DND-41 (cell line): ENCODE data around the gene ARHGEF7.

ENCODE experiments used
- ATAC-seq: fragments of 200-7000 bp; cut with Tn5 transposase; 3 replicates; pipeline ENCODE4 v1.9.1; 2021; ENCODE audit warnings: low read depth; ENCODE audit not compliant: insufficient read depth
- DNase-seq: peaks from one replicate; pipeline ENCODE4 v3.0.0-alpha.2; 2020
- H2AFZ ChIP-seq: 2 replicates; pipeline ENCODE4 v1.6.0; 2012; ENCODE audit warnings: low read depth, low read length
- H3K27ac ChIP-seq: 2 replicates; pipeline ENCODE4 v1.5.1; 2012; ENCODE audit warnings: low read length, inconsistent platforms
- H3K27me3 ChIP-seq: fragments of 200-600 bp; sonication (generic); 2 replicates; pipeline ENCODE4 v1.6.0; 2012; ENCODE audit warnings: low read length, mild to moderate bottlenecking, inconsistent platforms; ENCODE audit not compliant: insufficient read depth, poor library complexity
- H3K36me3 ChIP-seq: 2 replicates; pipeline ENCODE4 v1.5.1; 2012; ENCODE audit warnings: low read length, inconsistent platforms; ENCODE audit not compliant: insufficient read depth
- H3K4me1 ChIP-seq: 2 replicates; pipeline ENCODE4 v1.5.1; 2012; ENCODE audit warnings: mild to moderate bottlenecking, low read length; ENCODE audit not compliant: insufficient read depth
- H3K4me2 ChIP-seq: 2 replicates; pipeline ENCODE4 v1.6.0; 2012; ENCODE audit warnings: mild to moderate bottlenecking, moderate library complexity, low read length, inconsistent platforms; ENCODE audit not compliant: insufficient read depth
- H3K4me3 ChIP-seq, 2 experiments: fragments of 200-600 bp in 1 of 2; shearing (Covaris generic) in 1 of 2; 2 replicates each; pipeline ENCODE4 v1.5.1; 2012 to 2016; ENCODE audit warnings: inconsistent platforms in 2 of 2, low read length in 2 of 2, mild to moderate bottlenecking in 2 of 2, low read depth in 1 of 2, moderate library complexity in 1 of 2
- H3K79me2 ChIP-seq: 2 replicates; pipeline ENCODE4 v1.6.0; 2012; ENCODE audit warnings: low read length, inconsistent platforms; ENCODE audit not compliant: insufficient read depth
- H3K9ac ChIP-seq: 2 replicates; pipeline ENCODE4 v1.6.0; 2012; ENCODE audit warnings: low read depth, mild to moderate bottlenecking, inconsistent platforms, low read length, moderate library complexity
- H3K9me3 ChIP-seq: 2 replicates; pipeline ENCODE4 v1.5.1; 2012; ENCODE audit warnings: low read length, moderate library complexity, mild to moderate bottlenecking, inconsistent platforms; ENCODE audit not compliant: insufficient read depth, severe bottlenecking
- H4K20me1 ChIP-seq: 2 replicates; pipeline ENCODE4 v1.6.0; 2012; ENCODE audit warnings: low read length; ENCODE audit not compliant: insufficient read depth
- EZH2 ChIP-seq: IDR thresholded peaks from 3 replicates; pipeline ENCODE4 v1.6.1; 2012; ENCODE audit warnings: borderline replicate concordance, low read depth, mild to moderate bottlenecking, moderate library complexity, low read length, inconsistent platforms; ENCODE audit not compliant: severe bottlenecking
- TF ChIP-seq, protein P1 (sequence below): IDR thresholded peaks from 2 replicates; pipeline ENCODE4 v1.5.1; 2012; ENCODE audit warnings: borderline replicate concordance, low read length, moderate library complexity, mild to moderate bottlenecking; ENCODE audit not compliant: poor library complexity, severe bottlenecking; ENCODE audit errors: extremely low read depth

Gene ARHGEF7

DNA sequence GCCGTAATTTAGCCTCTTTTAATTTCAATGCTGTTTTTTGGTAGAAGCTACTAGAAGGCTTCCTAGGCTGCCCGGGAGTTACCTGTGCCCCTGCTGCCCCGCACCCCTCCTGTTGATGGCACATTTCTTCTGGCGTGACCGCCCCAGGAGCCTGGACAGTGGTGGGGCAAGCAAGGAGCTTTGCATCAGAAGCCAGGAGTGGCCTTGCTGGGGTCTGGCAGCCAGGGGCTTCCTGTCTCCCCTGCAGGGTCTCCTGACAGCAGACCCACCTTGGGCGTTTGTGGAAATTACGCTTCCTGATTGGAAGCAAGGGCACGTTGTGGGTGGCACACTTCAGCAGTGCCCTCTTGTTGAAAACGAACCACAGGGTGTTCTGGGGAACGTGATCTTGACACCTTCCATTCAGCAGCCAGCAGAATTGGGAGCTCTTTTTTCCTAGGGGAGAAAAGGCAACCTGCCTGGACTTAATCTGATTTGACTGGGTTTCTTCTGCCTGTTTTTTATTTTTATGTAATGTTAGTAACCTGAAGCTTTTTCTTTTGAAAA, 115.3 kb downstream of the ARHGEF7 start:
- H3K9me3 ChIP-seq = no peaks in the 10 kb centered on the region
- peaks cover 96% of the 10 kb centered on the region for H3K36me3 ChIP-seq
- no peak overlapping the region for H3K27ac ChIP-seq
- H3K4me2 ChIP-seq = no peak overlapping the region
- H3K4me3 ChIP-seq = no peak overlapping the region
- TF ChIP-seq, protein P1, sequence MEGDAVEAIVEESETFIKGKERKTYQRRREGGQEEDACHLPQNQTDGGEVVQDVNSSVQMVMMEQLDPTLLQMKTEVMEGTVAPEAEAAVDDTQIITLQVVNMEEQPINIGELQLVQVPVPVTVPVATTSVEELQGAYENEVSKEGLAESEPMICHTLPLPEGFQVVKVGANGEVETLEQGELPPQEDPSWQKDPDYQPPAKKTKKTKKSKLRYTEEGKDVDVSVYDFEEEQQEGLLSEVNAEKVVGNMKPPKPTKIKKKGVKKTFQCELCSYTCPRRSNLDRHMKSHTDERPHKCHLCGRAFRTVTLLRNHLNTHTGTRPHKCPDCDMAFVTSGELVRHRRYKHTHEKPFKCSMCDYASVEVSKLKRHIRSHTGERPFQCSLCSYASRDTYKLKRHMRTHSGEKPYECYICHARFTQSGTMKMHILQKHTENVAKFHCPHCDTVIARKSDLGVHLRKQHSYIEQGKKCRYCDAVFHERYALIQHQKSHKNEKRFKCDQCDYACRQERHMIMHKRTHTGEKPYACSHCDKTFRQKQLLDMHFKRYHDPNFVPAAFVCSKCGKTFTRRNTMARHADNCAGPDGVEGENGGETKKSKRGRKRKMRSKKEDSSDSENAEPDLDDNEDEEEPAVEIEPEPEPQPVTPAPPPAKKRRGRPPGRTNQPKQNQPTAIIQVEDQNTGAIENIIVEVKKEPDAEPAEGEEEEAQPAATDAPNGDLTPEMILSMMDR = no peak
- TF ChIP-seq EZH2 = no peak
- H3K79me2 ChIP-seq = peaks cover 100% of the 10 kb centered on the region
- H4K20me1 ChIP-seq = peaks cover 86% of the 10 kb centered on the region
- no peaks in the 10 kb centered on the region for H3K27me3 ChIP-seq
- DNase-seq = no peak
- no peaks in the 10 kb centered on the region for H3K4me1 ChIP-seq
- H3K9ac ChIP-seq = no peak overlapping the region
- ATAC-seq = no peak
- H2AFZ ChIP-seq = no peak overlapping the region

DNA sequence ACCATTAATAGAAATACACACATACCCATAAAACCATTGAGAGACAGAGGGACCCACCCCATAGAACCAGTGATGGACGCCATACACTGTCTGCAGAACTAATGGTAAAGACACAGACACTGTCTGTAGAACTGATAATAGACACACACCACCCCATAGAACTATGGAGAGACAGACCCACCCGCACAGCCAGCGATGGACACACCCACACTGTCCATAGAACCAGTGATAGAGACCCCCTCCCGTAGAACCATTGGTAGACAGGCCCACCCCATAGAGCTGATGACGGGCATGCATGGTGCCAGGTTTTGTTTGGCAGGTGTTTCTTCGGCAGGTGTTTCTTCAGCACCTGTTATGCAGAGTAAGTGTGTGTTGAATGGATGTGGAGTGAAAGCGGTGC, 117.1 kb downstream of the ARHGEF7 start:
- no peaks in the 10 kb centered on the region for H3K27me3 ChIP-seq
- no peak for DNase-seq
- peaks cover 73% of the 10 kb centered on the region for H4K20me1 ChIP-seq
- peaks cover 100% of the 10 kb centered on the region for H3K79me2 ChIP-seq
- H3K27ac ChIP-seq = no peak overlapping the region
- ATAC-seq = no peak
- H3K4me1 ChIP-seq = no peaks in the 10 kb centered on the region
- no peaks in the 10 kb centered on the region for H3K9me3 ChIP-seq
- no peak overlapping the region for H3K4me3 ChIP-seq
- no peak overlapping the region for H2AFZ ChIP-seq
- no peak overlapping the region for H3K4me2 ChIP-seq
- H3K9ac ChIP-seq = no peak overlapping the region
- peaks cover 95% of the 10 kb centered on the region for H3K36me3 ChIP-seq
- TF ChIP-seq, protein P1 = no peak
- no peak for TF ChIP-seq EZH2

DNA sequence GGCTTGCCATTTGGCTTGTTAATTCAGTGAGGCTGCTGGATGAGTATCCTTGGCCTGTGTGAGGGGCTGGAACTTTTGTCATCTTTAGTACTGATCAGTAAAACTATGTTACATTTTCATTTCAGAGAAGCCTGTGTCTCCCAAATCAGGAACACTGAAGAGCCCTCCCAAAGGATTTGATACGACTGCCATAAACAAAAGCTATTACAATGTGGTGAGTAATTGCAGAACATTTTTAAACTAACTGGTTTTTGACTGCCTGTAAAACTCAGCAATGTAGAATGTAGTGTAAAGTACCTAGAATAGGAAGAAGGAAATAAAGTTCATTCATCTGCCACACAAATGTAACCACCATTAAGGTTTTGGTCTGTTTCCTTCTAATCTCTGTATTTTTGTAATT, 118.0 kb downstream of the ARHGEF7 start:
- no peaks in the 10 kb centered on the region for H3K9me3 ChIP-seq

DNA sequence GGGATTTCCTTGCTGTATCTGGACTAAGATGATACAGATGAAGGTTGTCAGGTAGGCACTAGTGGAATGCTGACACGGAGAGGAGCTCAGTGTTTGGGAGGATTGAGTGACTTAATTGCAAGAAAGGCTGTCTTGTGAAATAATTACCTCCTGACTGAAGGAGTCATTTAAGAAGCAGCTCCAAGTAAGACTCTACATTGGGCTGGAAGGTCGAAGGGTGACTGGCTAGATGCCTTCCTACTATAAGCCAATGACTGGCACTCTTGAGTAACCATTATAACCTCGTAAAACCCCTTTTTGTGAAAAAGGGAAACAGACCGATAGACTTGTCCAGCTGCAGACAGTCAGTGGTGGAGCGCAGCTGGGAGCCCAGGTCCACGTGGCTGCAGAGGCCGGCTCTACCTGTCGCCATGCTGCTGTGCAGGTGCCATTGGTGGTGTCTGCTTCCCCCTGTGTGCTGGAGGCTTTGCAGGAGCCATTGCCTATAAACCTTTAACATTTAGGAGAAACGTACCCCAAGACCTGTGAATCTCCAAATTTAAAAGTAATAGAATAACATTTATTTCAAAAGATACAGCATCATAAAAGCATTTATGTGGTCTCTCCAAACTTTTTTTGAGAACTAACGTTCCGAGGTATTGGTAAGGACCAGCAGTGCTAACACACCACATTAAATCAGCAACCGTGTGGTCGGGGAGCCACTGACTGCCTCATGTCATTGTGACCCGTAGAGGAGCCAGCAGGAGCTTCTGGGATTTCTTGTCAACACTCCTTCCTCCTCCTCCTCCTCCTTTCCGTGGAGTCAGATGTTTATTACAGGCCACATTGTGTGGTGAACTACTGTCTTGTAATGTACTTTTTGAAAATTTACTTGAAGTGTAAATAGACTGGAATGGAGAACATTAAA, 124.9 kb downstream of the ARHGEF7 start:
- Histone ChIP-seq H3K27me3 (no peaks in the 10 kb centered on the region), H3K4me1 (no peaks in the 10 kb centered on the region), H3K79me2 (peaks cover 88% of the 10 kb centered on the region), H3K4me3 (no peak overlapping the region), H3K27ac (no peak overlapping the region), H3K9me3 (no peaks in the 10 kb centered on the region), H2AFZ (no peak overlapping the region), H3K4me2 (no peak overlapping the region), H3K36me3 (peaks cover 95% of the 10 kb centered on the region), H4K20me1 (peaks cover 46% of the 10 kb centered on the region), H3K9ac (no peak overlapping the region)
- no peak for DNase-seq
- TF ChIP-seq, protein P1 = no peak
- TF ChIP-seq EZH2 = no peak
- ATAC-seq = no peak

More for the DNA sequence above, 118.0 kb downstream of the ARHGEF7 start:
- Histone ChIP-seq H2AFZ (no peak overlapping the region), H4K20me1 (peaks cover 70% of the 10 kb centered on the region), H3K79me2 (peaks cover 100% of the 10 kb centered on the region), H3K4me2 (no peak overlapping the region), H3K27me3 (no peaks in the 10 kb centered on the region), H3K4me1 (no peaks in the 10 kb centered on the region), H3K27ac (no peak overlapping the region), H3K9ac (no peak overlapping the region), H3K4me3 (no peak overlapping the region), H3K36me3 (peaks cover 94% of the 10 kb centered on the region)
- no peak for TF ChIP-seq EZH2
- ATAC-seq = no peak
- no peak for DNase-seq
